ENCODE data around the gene AGO1.

DNA sequence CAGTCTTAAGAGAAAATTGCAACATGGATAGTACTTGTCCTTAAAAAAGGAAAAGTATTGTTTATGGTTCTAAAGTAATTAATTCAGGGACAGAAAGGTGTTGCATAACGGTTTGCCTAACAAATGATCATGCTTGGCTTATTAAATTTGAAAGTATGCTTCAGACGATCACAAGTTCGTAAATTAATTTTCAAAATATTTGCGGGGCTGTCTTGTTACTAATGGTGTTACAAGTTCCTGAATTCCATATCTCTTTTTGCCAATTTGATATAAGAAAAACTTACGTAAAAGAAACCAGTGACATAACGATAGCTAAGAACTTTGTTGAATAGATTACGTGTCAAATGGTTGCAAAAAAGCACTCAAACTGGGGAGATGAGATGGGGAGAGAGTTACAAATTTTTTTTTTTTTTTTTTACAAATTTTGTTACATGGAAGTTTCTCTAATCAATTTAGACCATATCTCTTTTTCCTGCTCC is 49.2 kb downstream of the AGO1 start:
- TF ChIP-seq, protein P1, sequence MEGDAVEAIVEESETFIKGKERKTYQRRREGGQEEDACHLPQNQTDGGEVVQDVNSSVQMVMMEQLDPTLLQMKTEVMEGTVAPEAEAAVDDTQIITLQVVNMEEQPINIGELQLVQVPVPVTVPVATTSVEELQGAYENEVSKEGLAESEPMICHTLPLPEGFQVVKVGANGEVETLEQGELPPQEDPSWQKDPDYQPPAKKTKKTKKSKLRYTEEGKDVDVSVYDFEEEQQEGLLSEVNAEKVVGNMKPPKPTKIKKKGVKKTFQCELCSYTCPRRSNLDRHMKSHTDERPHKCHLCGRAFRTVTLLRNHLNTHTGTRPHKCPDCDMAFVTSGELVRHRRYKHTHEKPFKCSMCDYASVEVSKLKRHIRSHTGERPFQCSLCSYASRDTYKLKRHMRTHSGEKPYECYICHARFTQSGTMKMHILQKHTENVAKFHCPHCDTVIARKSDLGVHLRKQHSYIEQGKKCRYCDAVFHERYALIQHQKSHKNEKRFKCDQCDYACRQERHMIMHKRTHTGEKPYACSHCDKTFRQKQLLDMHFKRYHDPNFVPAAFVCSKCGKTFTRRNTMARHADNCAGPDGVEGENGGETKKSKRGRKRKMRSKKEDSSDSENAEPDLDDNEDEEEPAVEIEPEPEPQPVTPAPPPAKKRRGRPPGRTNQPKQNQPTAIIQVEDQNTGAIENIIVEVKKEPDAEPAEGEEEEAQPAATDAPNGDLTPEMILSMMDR (IDR thresholded peaks at IDR 0.05; ENCODE audit: low read depth, low read length, poor library complexity, severe bottlenecking) = no peak
- TF ChIP-seq EZH2phosphoT487 (IDR thresholded peaks at IDR 0.05; ENCODE audit: borderline replicate concordance, low read length) = no peak
